MM.1S (cell line): Measurements from ENCODE around the gene XRN2.

Source experiments
- EZH2 ChIP-seq: fragments of 300-600 bp; sonication (generic); optimal IDR thresholded peaks from 2 replicates; pipeline ENCODE3; 2017; ENCODE audit warnings: low read depth, mild to moderate bottlenecking, antibody characterized with exemption, low read length, mixed read lengths
- EZH2phosphoT487 ChIP-seq: fragments of 300-600 bp; sonication (generic); IDR thresholded peaks from 2 replicates; pipeline ENCODE4 v1.6.1; 2018; ENCODE audit warnings: antibody characterized with exemption, low read length
- TF ChIP-seq, protein P1 (sequence below): fragments of 300-600 bp; sonication (generic); IDR thresholded peaks from 2 replicates; pipeline ENCODE4 v1.5.1; 2016; ENCODE audit warnings: antibody characterized with exemption, low read length, mixed read lengths

DNA sequence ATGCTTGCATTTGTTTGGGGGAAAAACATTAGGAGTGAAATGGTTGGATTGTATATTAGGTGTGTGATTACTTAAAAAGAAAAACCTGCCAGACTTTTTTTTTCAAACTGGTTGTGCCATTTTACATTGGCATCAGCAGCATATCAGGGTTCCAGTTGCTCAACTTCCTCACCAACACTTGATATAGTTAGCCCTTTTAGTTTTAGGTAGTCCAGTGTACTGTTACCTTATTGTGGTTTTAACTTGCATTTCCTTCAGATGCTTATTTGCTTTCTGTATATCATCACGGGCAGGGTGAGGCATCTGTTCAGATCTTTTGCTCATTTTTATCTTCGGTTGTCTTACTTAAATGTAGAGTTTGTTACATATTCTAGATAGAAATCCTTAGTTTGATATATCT lies 5.2 kb downstream of the XRN2 start:
- TF ChIP-seq, protein P1, sequence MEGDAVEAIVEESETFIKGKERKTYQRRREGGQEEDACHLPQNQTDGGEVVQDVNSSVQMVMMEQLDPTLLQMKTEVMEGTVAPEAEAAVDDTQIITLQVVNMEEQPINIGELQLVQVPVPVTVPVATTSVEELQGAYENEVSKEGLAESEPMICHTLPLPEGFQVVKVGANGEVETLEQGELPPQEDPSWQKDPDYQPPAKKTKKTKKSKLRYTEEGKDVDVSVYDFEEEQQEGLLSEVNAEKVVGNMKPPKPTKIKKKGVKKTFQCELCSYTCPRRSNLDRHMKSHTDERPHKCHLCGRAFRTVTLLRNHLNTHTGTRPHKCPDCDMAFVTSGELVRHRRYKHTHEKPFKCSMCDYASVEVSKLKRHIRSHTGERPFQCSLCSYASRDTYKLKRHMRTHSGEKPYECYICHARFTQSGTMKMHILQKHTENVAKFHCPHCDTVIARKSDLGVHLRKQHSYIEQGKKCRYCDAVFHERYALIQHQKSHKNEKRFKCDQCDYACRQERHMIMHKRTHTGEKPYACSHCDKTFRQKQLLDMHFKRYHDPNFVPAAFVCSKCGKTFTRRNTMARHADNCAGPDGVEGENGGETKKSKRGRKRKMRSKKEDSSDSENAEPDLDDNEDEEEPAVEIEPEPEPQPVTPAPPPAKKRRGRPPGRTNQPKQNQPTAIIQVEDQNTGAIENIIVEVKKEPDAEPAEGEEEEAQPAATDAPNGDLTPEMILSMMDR: no peak
- no peak for TF ChIP-seq EZH2phosphoT487
- no peak for TF ChIP-seq EZH2
